HCEC 1CT (cell line): ENCODE data around the gene RAPGEF5.
A peak's percentile ranks its signal among the peaks of the same experiment; 100 is the strongest.

ENCODE experiments used
- DNase-seq: peaks from one replicate; pipeline ENCODE4 v3.0.0-alpha.2; 2017

Gene RAPGEF5

DNA sequence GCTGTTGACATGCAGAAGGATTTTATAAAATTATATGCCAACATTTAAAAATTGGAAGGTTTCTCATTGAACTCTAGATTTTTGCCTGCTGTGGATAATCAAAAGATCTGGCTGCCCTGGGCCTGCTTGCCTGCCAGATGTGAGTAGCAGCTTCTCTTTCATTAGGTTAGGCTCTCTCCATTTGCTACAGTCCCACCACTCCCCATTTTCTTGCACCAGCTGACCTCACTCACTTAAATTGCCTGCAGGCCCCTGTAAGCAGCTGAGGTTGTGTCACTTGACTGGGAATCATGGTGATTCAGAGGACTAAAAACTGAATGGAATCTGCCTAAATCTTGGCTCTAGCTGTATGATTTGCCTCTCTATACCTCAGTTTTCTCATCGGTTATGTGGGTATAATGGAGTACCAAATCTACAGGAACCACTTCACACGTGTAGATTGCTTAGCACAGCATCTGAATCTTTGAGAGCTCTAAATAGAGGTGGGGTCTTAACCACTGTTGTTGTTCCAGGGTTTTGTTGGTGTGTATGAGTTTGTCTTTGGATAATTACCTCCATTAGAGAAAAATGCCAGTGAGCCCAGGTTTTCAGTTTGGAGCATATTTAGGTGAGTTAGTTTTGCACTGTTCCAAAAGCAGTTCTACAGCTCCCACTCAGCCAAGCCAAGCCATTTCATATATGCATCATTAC is 18.6 kb upstream of the RAPGEF5 start:
- DNase-seq = peak; percentile 26

DNA sequence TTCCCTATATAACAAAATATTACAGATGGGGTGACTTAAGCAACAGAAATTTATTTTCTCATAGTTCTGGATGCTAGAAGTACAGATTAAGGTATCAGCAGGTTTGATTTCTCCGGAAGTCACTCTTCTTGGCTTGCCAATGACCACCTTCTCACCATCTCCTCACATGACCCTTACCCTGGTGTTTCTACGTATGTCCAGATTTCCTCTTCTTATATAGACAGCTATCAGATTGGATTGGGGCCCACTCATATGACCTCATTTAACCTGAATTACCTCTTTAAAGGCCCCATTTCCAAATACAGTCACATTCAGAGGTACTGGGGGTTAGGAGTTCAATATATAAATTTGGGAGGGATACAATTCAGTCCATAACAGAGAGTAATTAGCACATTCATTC is 17.0 kb upstream of the RAPGEF5 start:
- no peak for DNase-seq

- no peak for DNase-seq
These were observed 16.4 kb upstream of the RAPGEF5 start for GRCh38 chr7:22373388-22373787.

DNA sequence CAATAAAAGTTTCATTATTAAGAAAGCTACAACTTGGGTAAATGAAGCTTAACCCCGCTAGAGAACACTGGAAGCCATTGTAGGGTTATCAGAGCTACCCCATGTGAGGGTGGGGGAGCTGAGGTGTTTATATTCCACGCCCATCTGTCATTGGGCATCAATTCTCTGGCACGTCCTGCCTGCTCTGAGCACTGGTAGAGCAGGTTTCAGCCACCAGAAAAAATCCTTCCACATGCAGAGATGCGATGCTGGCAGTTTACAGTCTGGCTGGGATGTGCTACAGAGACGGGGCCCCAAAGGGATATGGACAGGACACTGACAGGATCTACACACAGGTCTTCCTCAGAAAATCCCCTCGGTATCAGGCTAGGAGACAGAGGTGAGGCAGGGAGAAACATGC is 15.9 kb upstream of the RAPGEF5 start:
- no peak for DNase-seq

GRCh38 chr7:22371878-22372277 is 14.9 kb upstream of the RAPGEF5 start:
- no peak for DNase-seq

- no peak for DNase-seq
These were observed 7.9 kb upstream of the RAPGEF5 start for GRCh38 chr7:22364900-22365299.

GRCh38 chr7:22363756-22364422 is 6.9 kb upstream of the RAPGEF5 start:
- no peak for DNase-seq

GRCh38 chr7:22361795-22362194 is 4.8 kb upstream of the RAPGEF5 start:
- DNase-seq = peak; percentile 20

DNA sequence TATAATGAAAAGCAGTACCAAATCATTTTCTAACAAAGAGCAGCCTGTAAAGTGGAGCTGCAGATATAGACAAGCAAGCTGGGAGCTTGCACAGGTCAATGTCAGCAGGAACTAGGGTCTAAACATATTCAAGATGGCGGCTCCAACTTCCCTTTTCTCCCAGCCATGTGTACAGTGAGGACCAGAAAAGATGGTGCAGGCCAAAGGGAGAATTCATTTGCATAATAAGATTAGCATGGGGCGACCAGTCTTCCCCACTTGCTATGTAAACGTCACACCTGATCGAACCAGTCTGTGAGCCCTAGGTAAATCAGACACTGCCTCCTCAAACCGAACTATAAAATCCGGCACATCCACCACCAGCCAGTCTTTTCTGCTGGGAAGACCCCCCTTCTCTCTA is 4.4 kb upstream of the RAPGEF5 start:
- DNase-seq = no peak

GRCh38 chr7:22358820-22359697 is 2.1 kb upstream of the RAPGEF5 start:
- DNase-seq = no peak

DNA sequence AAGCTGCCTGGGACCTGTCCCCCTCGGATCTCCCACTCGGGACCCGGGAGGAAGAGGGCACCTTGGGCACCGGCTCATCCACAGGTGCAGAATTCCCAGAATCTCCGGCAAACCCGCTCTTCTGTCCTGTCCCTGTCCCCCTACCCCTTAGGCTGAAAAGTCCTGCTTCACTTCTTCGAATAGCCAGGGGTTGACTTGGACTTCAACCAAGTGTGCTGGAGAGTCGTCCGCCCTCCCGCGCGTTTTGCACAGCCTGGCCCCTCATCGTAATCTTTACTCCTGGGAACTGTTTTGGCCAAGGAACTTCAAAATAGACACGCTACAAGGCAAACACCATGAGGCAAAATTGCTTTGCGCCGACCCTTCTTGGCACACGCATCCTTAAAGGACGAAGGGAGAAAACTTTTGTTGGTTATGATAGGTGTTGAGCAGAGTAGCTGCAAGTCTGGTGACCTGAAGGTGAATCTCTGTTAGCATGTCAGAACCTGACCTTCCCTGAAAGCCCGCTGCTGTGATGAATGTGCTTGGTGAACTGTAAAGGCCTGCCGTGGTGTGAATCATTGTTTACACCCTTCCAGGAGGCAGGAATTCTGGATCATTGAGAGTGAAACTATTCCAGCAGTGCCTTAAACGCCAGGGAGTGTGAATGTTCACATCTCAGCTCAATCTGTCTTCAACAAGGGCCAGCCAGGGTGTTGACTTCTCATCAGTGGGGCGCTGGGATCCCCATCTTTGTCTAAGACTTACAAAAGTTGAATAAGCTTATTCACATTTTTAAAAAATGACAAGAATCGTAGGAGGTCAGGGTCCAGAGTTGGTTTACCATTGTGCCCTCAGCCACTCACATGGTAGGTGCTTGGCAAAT is 589 bp upstream of the RAPGEF5 start:
- DNase-seq = no peak

- no peak for DNase-seq
These were observed 803 bp downstream of the RAPGEF5 start for GRCh38 chr7:22356010-22356691.

GRCh38 chr7:22355620-22356009 is 1.3 kb downstream of the RAPGEF5 start:
- no peak for DNase-seq

DNA sequence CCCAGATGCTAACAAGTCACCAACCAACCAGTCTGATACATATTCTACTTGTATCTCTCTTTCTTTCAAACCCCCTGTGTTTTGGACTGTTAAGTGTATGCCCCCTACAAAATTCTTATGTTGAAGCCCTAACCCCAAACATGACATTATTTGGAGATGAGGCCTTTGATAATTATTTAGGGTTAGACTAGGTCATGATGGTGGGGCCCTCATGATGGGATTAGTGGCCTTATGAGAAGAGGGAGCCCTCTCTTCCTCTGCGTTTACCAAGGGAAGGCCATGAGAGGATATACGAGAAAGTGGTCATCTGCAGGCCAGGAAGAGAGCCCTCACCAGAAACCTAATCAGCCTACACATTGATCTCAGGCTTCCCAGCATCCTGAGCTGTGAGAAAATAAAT is 2.5 kb downstream of the RAPGEF5 start:
- DNase-seq = no peak

GRCh38 chr7:22352887-22353286 is 4.1 kb downstream of the RAPGEF5 start:
- no peak for DNase-seq

GRCh38 chr7:22351878-22352277 is 5.1 kb downstream of the RAPGEF5 start:
- peak; percentile 10 for DNase-seq

DNA sequence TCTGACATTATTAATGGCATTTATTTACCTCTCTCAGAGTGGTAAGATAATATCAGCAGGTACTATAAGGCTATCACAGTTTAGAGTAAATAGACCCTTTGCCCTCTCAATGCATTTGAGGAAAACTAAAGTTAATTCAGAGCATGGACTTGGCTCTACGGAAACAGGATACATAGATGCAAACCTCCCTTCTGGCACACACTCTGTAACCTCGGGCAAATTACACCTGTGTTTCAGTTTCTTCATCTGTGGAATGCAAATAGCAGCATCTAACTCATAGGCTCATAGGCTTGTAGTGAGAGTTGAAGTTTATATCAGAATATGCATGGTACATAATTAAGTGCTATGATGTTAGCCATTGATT is 5.6 kb downstream of the RAPGEF5 start:
- DNase-seq = no peak

DNA sequence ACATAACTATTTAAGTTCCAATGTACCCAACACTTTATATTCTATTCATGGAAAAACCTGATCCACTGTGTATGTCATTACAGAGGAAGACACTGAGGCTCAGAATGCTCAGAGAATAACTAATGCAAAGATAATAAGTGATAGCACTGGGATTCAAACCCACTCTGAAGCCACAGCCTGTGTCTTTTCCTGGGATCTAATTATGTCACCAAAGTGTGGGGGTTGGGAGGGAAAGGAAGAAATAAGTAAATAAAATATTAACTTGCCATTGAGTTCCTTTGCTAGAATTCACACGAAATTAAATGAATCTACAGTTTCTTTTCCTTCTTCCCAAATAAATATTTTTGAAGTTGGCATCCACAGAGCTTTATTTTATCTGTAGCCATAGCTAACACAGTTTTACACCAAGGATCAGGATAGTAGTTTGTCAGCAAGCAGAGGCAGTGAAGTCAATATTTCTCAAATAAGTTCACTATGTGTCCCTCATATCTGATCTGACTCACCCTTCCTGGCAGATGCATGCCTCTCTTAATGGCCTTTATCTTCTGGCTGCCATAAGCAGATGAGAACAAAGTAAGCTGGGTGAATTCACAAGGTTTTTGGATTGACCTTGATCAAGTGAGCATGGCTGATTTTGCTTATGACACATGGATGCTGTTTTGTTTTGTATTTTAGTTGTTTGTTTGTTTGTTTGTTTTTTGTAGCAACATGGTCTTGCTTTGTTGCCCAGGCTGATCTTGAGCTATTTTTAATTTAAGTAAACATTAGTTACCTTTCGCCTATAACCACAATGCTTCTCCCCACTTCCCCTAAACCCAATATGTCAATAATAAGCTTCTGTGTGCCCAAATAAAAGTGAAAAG is 6.3 kb downstream of the RAPGEF5 start:
- DNase-seq = no peak

- no peak for DNase-seq
These were observed 8.6 kb downstream of the RAPGEF5 start for GRCh38 chr7:22348379-22348778.

GRCh38 chr7:22346383-22347107 is 10.4 kb downstream of the RAPGEF5 start:
- no peak for DNase-seq

DNA sequence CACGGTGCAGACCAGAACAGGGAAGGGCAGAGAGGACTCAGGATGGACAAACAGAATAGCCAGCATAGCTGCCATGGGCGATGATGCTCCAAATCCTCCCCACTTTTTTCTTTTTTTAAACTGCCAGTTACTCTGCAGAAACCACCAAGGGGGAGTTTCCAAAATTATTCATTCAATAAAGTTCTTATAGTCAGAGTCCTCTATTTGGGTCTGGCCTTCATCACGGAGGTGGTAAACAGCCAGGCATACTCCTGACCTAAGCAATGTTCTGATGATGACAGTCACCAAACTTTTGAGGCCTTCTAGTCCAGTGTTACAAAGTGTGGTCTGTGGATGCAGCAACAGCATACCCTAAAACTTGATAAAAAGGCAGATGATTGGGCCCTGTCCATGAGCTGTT is 12.3 kb downstream of the RAPGEF5 start:
- DNase-seq = no peak
